ENCODE data around the gene EMP3.
A peak's percentile ranks its signal among the peaks of the same experiment; 100 is the strongest.
"Not testable (repeated sequence)": the region's sequence is repeated elsewhere in the genome, so short reads cannot be mapped to it uniquely, and the experiment has no call there.

EMP3 gene

DNA sequence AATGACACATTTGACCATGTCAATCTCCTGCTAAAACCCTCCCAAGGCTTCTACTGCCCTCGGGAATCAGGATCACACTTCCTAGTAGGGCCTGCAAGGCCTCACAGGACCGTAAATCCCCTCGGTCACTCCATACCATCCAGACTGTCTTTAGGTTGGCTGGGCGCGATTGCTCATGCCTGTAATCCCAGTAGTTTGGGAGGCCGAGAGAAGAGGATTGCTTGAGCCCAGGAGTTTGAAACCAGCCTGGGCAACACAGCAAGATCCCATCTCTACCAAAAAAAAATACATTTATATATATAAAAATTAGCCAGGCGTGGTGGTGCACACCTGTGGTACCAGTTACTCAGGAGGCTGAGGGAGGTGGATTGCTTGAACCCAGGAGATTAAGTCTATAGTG lies 23.4 kb downstream of the EMP3 start:
- no peak for DNase-seq

GRCh38 chr19:48350856-48351255 lies 25.5 kb downstream of the EMP3 start:
- DNase-seq, result no peak

GRCh38 chr19:48351341-48351752 lies 26.0 kb downstream of the EMP3 start:
- peak; percentile 66 for DNase-seq

GRCh38 chr19:48353677-48354076 lies 28.3 kb downstream of the EMP3 start:
- DNase-seq, result no peak

- DNase-seq, result no peak
These were observed 29.1 kb downstream of the EMP3 start for GRCh38 chr19:48354332-48354992.

DNA sequence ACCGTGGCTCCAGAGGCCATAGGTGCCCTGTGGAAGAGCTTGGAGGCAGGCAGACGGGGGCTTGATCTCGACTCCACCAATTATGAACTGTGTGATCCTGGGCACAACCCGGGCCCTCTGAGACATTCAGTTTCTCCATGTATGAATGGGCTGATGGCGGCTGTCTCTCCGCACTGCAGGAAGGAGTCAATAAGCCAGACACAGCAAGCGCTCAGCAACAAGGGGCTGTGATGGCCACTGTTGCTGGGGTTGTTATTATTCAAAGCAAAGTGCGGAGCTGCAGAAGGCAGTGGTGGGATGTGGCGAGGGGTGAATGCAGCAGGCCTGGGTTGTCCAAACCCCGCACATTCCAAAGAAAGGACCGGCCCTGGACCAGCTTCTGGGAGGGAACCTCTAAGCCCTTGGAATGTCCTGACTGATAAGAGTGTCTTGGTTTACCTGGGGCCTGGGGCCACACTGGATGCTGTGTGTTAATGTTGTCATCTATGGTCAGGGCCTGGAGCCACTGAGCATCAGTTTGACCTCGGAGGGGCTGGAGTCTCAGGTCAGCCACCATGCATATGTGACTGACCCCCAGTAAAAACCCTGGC lies 30.1 kb downstream of the EMP3 start:
- no peak for DNase-seq

- DNase-seq, result no peak
These were observed 33.8 kb downstream of the EMP3 start for GRCh38 chr19:48359123-48359522.

GRCh38 chr19:48361912-48362311 lies 36.6 kb downstream of the EMP3 start:
- no peak for DNase-seq

DNA sequence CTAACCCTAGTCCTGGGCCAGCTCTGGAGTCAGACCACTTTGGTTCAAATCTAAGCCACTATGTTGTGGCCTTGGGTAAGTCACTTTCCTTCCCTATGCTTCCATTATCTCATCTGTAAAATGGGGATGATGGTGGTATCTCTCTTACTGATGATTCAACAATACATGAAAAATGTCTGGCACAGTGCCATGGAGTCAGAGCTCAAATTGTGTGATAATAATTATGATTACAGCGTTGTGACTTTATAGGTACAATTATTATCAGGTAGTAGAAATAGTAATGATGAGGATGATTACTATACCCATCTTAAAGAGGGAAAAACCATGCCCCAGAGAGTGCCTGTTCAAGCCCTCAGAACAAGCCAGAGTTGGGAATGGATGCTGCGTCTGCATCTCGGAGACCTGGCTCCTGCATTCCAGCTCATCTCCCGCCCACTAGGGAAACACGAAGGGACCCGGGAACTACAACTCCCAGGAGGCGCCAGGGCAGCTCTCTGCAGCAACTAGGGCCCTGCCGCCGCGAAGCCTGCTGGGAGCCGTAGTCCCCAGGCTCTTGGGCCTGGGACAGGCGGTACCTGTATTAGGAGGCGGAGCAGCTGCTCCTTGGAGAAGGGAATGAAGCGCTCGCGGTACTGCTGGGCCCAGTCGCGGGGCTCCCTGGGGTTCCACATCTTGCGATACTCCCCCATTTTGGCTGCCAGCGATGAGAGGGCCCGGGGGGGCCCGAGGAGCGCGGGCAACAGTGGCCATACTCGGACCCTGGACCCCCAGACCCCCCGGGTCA lies 37.6 kb downstream of the EMP3 start:
- DNase-seq, result peak; percentile 49

DNA sequence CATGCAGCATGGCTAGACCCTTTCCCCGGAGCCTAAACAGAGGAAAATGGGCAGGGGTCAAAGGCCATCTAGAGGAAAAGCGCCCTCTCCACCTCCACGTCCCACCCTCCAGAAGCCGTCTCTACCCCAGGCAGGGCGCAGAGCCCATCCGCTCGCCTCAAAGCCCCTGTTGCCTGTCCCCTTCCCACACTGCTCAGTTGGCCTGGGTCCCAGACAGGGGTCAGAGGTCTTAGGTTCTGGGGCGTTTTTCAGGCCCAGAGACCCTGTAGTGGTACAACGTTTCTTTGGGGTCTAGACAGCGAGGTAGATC lies 38.1 kb downstream of the EMP3 start:
- DNase-seq, result no peak

- peak; percentile 74 for DNase-seq
These were observed 38.7 kb downstream of the EMP3 start, which contains the start of the genes SYNGR4 and TMEM143 for GRCh38 chr19:48363810-48364597. Gene SYNGR4, plus strand, starts transcription at chr19:48364367. Its CDS starts 1,476 bp downstream, at chr19:48365843. Gene TMEM143, minus strand, starts transcription at chr19:48363940. Its CDS starts 20 bp downstream, at chr19:48363920.

DNA sequence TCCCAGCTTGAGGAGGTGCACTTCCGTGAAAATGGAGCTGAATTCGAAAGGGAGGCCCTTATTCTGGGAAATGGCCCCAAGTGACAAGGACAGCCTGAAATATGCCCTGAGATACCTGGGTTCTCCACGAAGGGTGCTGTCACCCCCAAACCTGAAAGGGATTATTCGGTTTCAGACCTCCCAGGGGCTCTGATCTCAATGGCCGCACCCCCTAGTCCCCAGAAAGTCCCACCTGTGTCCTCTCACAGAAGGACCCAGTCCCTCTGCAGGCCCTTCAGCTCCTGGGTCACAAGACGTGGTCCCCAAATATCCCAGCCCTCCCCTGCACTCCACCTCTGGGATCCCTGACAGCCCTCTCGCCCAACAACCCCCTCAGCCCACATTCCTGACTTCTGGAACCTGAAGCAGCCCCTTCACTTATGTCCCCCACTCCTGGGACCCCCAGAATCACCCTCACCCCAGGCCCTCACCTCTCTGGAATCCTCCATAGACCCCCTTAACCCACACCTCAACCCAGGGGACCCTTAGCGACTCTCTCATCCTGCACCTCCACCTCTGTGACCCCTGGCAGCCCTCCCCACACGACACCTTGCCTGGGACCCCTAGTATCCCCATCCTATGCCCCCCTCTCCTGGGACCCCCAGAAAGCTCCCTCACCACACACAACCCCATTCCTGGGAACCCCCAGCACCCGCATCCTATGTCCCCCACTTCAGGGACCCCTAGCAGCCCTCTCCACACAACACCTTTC lies 39.4 kb downstream of the EMP3 start:
- DNase-seq, result no peak

- no peak for DNase-seq
These were observed 40.2 kb downstream of the EMP3 start for GRCh38 chr19:48365602-48366001.

DNA sequence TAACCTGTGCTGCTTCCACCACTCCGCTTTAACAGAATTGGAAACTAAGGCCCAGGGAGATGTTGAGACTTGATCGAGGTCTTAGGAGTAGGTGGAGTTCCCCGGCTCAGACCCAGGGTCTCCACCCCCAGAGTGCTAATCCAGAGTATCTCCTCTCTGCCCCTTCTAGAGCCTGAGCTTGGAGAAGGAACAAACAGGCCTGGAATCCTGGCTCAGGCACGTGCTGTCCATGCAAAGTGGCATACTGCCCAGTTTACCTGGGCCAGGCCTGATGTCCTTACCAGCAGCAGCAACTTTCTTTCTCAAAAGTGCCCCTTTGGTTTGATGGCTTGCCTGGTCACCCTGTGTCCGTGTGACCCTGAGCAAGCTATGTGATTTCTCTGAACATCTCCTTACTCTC lies 42.5 kb downstream of the EMP3 start:
- no peak for DNase-seq

GRCh38 chr19:48368936-48369335 lies 43.6 kb downstream of the EMP3 start:
- no peak for DNase-seq

DNA sequence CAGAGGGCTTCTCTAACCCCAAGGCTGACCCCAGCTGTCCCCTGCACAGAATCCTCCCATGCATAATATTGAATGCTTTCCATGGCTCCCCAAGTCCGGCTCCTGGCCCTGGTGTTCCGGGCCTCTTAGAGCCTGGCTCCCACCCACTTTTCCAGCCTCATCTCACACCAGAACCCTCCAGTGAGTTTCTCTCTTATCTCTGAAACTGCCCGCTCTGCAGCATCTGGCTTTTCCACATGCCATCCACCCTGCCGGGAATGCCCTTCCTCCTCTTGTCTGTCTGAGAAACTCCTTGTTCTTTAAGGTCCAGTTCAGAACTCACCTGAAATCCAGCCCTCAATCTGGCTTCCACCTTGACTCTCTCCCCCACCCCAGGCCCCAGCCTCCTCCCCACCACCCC lies 45.6 kb downstream of the EMP3 start:
- DNase-seq, result no peak

DNA sequence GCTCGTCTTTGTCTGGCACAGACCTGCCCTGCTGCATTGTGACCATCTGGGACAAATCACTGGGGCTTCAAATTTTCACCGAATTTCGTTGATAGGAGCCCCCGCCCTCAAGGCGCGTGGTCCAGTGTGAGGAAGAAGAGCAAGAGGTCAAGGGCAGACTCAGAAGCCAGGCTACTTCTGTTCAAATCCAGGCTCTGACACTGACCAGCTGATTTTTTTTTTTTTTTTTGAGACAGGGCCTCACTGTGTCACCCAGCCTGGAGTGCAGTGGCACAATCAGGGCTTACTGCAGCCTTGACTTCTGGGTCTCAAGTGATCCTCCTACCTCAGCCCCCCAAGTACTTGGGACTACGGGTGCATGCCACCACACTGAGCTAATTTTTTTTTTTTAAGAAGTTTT lies 46.0 kb downstream of the EMP3 start:
- DNase-seq, result no peak

- not testable (repeated sequence) for DNase-seq
These were observed 46.4 kb downstream of the EMP3 start for GRCh38 chr19:48371771-48372170.

- DNase-seq, result no peak
These were observed 47.6 kb downstream of the EMP3 start for GRCh38 chr19:48372904-48373303.

DNA sequence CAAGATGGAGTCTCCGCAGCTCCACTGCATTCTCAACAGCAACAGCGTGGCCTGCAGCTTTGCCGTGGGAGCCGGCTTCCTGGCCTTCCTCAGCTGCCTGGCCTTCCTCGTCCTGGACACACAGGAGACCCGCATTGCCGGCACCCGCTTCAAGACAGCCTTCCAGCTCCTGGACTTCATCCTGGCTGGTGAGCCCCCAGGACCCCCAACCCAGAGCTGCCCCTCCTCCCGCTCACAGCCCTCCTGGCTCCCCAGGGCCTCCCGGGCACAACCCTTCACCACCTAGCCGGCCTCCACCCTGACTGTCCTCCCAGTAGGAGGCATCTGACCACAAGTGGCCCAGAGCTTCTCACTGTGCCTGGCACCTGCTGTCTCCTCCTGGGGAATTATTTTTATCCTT lies 48.2 kb downstream of the EMP3 start:
- no peak for DNase-seq

DNA sequence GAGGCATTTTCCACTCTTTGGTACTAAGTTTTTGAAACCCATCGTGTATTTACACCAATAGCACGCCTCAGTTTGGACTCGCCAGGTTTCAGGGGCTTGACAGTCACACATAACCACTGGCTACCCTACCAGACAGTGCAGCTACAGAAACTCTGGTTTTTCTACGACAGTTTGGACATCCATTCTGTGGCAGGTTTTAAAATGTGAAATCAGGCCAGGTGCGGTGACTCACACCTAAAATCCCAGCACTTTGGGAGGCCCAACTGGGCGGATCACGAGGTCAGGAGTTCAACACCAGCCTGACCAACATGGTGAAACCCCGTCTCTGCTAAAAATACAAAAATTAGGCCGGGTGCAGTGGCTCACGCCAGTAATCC lies 52.8 kb downstream of the EMP3 start:
- no peak for DNase-seq

DNA sequence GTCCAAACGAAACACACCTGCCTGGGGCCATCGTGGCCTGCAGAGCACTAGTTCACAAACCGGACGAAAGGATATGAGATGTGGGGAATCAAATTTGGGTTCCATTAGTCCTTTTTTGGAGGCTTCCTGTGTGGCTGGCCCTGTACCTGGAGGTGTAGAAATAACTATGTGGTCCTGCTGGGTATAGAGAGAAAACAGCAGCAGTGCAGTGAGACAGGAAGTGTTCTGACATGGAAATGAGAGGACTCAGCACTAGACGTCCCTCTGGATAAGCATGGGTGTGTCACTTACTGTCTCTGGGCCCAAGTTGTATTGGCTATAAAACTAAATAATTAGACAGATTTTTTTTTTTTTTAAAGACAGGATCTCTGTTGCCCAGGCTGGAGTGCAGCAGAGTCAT lies 53.7 kb downstream of the EMP3 start:
- no peak for DNase-seq

All from 8988T (cell line).